ENCODE data around the gene CLSTN3.

The CLSTN3 gene

DNA sequence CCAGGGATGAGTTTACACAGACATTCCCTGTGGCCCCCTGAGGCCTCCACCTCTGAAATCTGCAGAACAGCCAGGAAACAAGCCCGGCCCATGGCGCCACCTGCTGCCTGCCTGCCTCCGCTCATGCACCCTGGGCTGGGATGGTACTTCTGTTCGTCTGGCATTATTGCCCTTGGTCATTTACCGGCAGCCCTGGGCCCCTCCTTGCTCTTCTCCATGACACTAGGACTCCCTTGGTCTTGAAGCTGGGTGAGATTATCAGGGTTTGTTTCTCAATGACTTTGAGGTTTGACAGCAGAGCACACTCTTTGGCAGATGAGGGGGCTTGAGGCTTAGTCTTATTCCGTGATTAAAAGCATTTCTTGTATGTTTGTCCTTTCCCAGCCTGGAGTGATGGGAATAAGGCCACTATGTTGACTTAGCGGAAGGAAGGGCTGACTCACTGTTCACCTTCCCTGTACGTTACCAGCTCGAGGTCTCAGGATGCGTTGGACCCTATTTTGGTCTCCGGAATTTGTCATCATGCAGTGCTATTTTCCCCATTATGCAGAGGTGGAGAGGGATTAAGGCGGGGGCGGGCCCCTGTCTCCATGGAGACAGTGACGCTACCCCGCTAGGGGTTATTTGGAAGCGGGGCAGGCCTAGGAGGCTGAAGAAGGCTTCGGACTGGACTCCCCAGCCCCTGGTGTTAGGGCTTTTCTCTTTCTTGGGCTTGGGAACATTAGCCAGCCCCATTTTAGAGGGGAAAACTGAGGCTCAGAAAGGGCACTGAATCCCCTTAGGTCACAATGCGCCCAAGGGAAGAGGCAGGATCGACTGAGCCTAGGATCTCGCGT, 58.6 kb downstream of the CLSTN3 start:
- DNase-seq (ENCODE audit: low read depth in 2 of 2) = peak in 1 of 2 donors; percentile 35

GRCh38 chr12:7189398-7190267, 59.5 kb downstream of the CLSTN3 start, which contains the start of gene PEX5:
PEX5 (plus strand) TSS chr12:7189686; CDS start chr12:7190378, 692 bp downstream.
- DNase-seq (ENCODE audit: low read depth in 2 of 2) = peak; percentile 64 to 67

DNA sequence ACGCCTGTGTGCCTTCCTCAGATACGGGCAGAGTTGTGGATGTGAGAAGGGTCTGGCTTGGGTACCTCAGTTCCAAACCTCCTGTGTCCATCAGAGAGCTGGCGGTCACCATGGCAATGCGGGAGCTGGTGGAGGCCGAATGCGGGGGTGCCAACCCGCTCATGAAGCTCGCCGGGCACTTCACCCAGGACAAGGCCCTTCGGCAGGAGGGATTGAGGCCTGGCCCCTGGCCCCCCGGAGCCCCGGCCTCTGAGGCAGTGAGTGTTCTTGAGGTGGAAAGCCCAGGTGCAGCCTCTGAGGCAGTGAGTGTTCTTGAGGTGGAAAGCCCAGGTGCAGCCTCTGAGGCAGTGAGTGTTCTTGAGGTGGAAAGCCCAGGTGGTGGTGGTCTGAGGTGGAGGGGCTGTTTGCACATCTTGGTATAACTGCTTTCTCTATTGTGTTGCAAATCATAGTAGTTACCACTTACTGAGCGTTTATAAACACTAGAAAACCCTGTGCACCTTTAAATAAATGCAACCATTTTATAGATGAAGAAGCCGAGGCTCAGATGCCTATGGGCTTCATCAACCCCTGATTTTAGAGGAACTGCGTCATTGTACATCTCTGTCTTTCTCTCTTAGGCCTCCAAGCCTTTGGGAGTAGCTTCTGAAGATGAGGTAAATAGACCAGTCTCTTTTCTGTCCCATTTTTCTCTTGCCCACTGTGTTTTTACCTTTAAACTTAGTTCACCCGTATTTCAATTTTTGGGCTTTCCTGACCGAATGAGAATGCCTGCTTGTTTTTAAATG, 60.3 kb downstream of the CLSTN3 start:
- DNase-seq (ENCODE audit: low read depth in 2 of 2) = no peak

DNA sequence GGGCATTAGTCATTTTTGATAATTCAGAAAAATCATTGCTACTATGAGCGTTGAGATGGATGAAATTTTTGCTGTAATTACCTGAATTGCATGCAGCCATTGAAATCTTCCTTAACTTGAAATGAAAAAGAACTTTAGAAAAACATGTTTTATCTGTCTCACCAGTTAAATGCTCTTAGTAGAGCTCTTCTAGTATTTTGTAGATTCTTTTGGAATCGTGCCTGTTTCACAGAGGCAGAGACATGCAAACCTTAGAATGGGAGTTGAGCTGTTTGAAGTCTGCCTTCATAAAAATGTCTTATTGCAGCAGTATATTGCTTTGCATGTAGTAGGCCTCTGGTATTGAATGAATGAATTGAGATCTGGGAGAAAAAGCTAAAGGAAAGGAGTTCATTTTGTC, 63.5 kb downstream of the CLSTN3 start:
- DNase-seq (ENCODE audit: low read depth in 2 of 2) = no peak

GRCh38 chr12:7197841-7198240, 67.7 kb downstream of the CLSTN3 start:
- no peak for DNase-seq (ENCODE audit: low read depth in 2 of 2)

DNA sequence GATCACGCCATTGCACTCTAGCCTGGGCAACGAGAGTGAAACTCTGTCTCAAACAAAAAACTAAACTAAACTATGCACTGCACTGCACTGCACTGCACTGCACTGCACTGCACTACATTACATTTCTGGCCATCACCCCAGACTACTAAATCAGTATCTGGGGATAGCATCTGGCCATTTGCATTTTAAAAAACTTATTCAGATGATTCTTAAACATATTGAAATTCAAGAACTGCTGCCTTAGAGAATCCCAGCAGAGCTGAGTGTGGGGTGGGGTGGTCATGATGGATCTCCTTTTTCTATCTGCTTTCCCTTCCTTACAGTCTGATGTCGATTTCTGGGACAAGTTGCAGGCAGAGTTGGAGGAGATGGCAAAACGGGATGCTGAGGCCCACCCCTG, 72.9 kb downstream of the CLSTN3 start:
- no peak for DNase-seq (ENCODE audit: low read depth in 2 of 2)

DNA sequence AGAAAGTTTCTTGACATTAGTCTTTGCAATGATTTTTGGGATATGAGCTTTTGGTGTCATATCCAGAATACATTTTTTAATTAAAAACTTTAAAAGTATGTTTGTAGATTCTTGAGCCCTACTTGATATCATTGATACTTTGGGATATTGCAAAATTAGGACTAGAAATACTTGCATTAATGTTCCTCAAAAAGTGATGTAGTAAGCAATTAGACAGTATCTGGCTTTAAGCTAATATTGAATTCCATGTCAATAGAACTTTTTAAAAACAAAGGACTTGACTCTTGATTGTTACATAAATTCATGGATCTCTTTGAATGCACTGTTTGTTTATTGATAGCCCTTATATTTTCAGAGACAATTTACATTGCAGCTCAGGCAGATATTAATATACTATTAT, 74.9 kb downstream of the CLSTN3 start:
- DNase-seq (ENCODE audit: low read depth in 2 of 2) = no peak

DNA sequence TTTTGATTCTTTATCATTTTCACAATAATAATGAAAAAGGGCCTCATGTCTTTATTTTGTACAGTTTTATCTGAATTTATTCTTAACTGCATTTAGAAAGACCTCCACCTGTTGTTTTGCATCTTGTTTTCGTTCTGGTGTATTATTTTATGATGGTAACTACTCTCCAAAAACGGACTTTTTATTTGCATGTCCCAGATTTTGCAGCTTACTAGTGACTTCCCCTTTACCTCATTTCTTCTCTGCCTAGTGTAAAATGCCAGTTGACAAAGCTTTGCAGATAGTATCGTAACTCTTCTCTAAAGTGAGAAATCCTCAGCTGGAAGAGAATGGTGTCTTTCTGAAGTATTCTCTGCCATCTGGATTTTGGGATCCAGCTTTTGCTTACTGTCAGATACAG, 76.5 kb downstream of the CLSTN3 start:
- no peak for DNase-seq (ENCODE audit: low read depth in 2 of 2)

GRCh38 chr12:7207866-7208625, 77.9 kb downstream of the CLSTN3 start:
- no peak for DNase-seq (ENCODE audit: low read depth in 2 of 2)
